Measurements from ENCODE around the gene TFB1M.
"Not testable (repeated sequence)": the region's sequence is repeated elsewhere in the genome, so short reads cannot be mapped to it uniquely, and the experiment has no call there.

The TFB1M gene

DNA sequence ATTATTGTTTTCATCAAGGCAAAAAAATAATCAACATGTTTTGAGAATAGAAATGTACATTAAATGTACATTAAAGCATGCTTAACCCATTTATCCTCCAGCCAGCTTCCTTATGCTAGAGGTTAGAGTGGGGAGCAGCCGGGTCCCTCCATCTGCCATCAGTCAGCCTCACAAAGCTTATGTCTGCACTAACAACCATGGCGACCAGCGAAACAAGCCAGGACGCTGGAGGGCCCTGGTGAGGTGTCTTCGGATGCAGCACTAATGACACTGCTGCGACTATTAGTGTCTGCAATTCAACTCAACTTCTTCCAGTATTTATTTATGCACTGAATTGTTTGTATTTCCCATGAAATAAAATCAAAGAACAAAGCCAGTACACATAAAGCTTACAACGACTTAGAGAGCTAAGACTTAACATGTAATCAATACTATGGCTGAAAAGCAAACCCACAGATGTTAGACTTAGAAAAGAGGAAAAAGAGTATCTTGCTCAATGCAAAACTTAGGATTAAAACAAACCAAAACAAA is 43.7 kb downstream of the TFB1M start:
- H3K36me3 ChIP-seq (ENCODE audit: control insufficient read depth in 2 of 2, insufficient read depth in 1 of 2, low read length in 2 of 2): peaks cover 0 to 25% of the 10 kb centered on the region in 2 experiments; a peak in 2 of 3 replicates
- POLR2A ChIA-PET: interaction anchor here (1.0 kb wide), 1 partner anchor 9 kb away, joined by 3 read pairs; no protein-coding TSS in a partner anchor
- no peaks in the 10 kb centered on the region for H3K9me3 ChIP-seq (ENCODE audit: control insufficient read depth, insufficient read depth, low read depth, low read length)
- no peak for TF ChIP-seq ZNF707 (tag by site-specific recombination; IDR thresholded peaks at IDR 0.05)
- TF ChIP-seq, protein P1, sequence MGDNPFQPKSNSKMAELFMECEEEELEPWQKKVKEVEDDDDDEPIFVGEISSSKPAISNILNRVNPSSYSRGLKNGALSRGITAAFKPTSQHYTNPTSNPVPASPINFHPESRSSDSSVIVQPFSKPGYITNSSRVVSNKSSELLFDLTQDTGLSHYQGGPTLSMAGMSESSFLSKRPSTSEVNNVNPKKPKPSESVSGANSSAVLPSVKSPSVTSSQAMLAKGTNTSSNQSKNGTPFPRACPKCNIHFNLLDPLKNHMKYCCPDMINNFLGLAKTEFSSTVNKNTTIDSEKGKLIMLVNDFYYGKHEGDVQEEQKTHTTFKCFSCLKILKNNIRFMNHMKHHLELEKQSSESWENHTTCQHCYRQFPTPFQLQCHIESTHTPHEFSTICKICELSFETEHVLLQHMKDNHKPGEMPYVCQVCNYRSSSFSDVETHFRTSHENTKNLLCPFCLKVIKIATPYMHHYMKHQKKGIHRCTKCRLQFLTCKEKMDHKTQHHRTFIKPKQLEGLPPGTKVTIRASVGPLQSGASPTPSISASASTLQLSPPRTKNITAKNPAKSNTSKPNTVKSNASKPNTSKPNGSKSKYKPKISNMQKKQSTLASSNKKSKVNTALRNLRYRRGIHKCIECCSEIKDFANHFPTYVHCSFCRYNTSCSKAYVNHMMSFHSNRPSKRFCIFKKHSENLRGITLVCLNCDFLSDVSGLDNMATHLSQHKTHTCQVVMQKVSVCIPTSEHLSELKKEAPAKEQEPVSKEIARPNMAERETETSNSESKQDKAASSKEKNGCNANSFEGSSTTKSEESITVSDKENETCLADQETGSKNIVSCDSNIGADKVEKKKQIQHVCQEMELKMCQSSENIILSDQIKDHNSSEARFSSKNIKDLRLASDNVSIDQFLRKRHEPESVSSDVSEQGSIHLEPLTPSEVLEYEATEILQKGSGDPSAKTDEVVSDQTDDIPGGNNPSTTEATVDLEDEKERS (tag by site-specific recombination; IDR thresholded peaks at IDR 0.05): no peak
- TF ChIP-seq ZNF23 (tag by site-specific recombination; IDR thresholded peaks at IDR 0.05; ENCODE audit: borderline replicate concordance): no peak
- TF ChIP-seq ZNF248 (tag by site-specific recombination; IDR thresholded peaks at IDR 0.05): no peak
- TF ChIP-seq MYNN (tag by site-specific recombination; IDR thresholded peaks at IDR 0.05; ENCODE audit: borderline replicate concordance): no peak
- no peak for TF ChIP-seq ZBTB20 (tag by site-specific recombination; IDR thresholded peaks at IDR 0.05)
- no peak for TF ChIP-seq ZNF19 (tag by site-specific recombination; IDR thresholded peaks at IDR 0.05; ENCODE audit: low read depth)
- no peak for TF ChIP-seq ZNF837 (tag by site-specific recombination; IDR thresholded peaks at IDR 0.05)
- TF ChIP-seq ZNF610 (tag by site-specific recombination; IDR thresholded peaks at IDR 0.05; ENCODE audit: borderline replicate concordance): no peak
- no peak overlapping the region for H3K4me3 ChIP-seq (ENCODE audit: low read depth, low read length)
- no peaks in the 10 kb centered on the region for H3K4me1 ChIP-seq (ENCODE audit: control insufficient read depth, insufficient read depth, low read length)
- H3K27ac ChIP-seq (ENCODE audit: extremely low read depth, low read depth, low read length): no peak overlapping the region
- CTCF ChIA-PET: interaction anchor here (0.6 to 1.5 kb wide), 2 partner anchors 342 to 770 kb away, joined by 3 to 4 read pairs; no protein-coding TSS in a partner anchor

DNA sequence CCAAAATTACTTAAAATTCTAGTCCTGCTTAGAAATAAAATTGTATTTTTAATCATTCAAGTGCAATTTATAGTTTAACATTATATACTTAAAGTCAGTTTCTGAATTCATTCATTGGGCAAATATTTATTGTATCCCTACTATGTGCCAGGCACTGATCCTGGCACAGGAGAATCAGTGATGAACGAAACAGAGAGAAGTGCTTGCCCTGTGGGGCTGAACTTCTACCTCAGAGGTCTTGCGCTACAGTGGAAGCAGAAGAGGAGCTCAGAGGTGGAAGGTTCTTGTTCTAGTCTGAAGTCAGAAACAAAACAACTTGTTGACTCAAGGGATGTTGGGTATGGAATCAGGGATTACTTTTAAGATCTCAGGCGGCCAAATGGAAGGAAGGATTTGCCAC is 44.5 kb downstream of the TFB1M start:
- Histone ChIP-seq H3K4me1 (ENCODE audit: control insufficient read depth, insufficient read depth, low read length) (no peaks in the 10 kb centered on the region), H3K4me3 (ENCODE audit: low read depth, low read length) (no peak overlapping the region), H3K36me3 (ENCODE audit: control insufficient read depth in 2 of 2, insufficient read depth in 1 of 2, low read length in 2 of 2) (peaks cover 0 to 24% of the 10 kb centered on the region in 2 experiments; a peak in 2 of 3 replicates), H3K27ac (ENCODE audit: extremely low read depth, low read depth, low read length) (no peak overlapping the region), H3K9me3 (ENCODE audit: control insufficient read depth, insufficient read depth, low read depth, low read length) (no peaks in the 10 kb centered on the region)
- ChIA-PET POLR2A (interaction anchor here (1.0 kb wide), 1 partner anchor 10 kb away, joined by 3 read pairs; no protein-coding TSS in a partner anchor), CTCF (interaction anchor here (1.3 to 2.9 kb wide), 4 partner anchors 7 to 92 kb away, joined by 3 to 19 read pairs (median 9); no protein-coding TSS in a partner anchor)
- no peak for TF ChIP-seq REPIN1 (tag by site-specific recombination; IDR thresholded peaks at IDR 0.05; ENCODE audit: low read depth)
- TF ChIP-seq ZNF768 (tag by site-specific recombination; IDR thresholded peaks at IDR 0.05): no peak
- no peak for TF ChIP-seq ZXDB (tag by site-specific recombination; IDR thresholded peaks at IDR 0.05)
- TF ChIP-seq ZNF169 (tag by site-specific recombination; IDR thresholded peaks at IDR 0.05): no peak

DNA sequence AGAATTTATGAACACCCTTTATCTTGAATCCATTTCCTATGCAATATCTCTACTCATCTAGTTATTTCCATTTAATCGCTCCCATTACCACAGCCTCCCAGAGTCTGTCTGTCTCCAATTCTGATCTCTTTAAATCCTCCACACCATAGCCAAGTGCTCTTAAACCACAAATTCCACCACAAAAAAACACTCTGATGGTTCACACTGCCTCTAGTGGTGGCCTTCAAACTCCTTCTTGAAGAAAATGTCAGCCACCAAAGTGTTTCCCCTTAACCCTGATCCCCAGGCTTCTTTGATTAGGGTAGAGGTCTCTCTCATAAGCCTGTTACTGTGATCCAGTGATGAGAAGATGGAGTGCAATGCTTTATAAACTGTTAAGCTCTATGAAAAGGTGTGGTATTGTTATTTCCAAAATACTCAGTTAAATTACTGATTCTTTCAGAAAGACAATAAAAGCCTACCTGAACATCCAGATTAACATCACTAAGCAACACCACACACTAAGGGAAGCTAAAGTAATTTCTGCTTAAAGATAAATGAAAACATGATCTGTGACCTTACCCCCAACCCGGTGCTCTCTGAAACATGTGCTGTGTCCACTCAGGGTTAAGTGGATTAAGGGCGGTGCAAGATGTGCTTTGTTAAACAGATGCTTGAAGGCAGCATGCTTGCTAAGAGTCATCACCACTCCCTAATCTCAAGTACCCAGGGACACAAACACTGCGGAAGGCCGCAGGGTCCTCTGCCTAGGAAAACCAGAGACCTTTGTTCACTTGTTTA is 46.0 kb downstream of the TFB1M start:
- H3K4me3 ChIP-seq (ENCODE audit: low read depth, low read length); H3K4me1 ChIP-seq (ENCODE audit: control insufficient read depth, insufficient read depth, low read length); H3K9me3 ChIP-seq (ENCODE audit: control insufficient read depth, insufficient read depth, low read depth, low read length); H3K27ac ChIP-seq (ENCODE audit: extremely low read depth, low read depth, low read length): not testable (repeated sequence)
- ChIA-PET CTCF (interaction anchor here (0.6 to 2.9 kb wide), 15 partner anchors 8 to 400 kb away, joined by 3 to 19 read pairs (median 4); no protein-coding TSS in a partner anchor), POLR2A (interaction anchor here (0.7 kb wide), 1 partner anchor 73 kb away, joined by 5 read pairs; no protein-coding TSS in a partner anchor)
- TF ChIP-seq KLF1 (tag by site-specific recombination; IDR thresholded peaks at IDR 0.05): peak; percentile 52
- H3K36me3 ChIP-seq (ENCODE audit: control insufficient read depth in 2 of 2, insufficient read depth in 1 of 2, low read length in 2 of 2): peaks cover 0 to 36% of the 10 kb centered on the region in 2 experiments; a peak in 2 of 3 replicates
